Measurements from ENCODE around the gene USP34. TPM values are rescaled to one million over a fixed set of nuclear protein-coding genes. Genes with fewer than 3 reads are reported as not detected.
A peak's percentile ranks its signal among the peaks of the same experiment; 100 is the strongest.

Gene USP34
- total and polyA plus RNA-seq, 2 experiments from 2014 or later: 42.4 to 94.5 TPM

DNA sequence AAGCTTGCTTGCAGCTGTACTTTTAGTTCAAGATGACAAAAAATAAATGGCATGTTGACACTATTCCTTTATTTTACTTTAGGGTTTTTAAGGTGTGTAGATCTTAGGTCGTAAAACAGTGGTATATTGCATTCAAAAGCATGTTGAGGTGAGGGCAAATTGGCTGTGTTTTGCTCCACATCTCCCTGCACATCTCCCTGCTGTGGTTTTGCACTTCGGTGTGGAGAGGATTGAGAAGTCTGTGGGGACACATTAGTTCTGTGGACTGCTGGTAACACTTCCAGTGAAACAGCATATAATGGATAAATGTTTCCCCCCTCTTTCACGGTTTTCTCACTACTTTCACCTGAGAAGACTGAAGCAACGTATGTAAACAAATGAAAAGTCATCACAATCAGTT is 283.8 kb downstream of the USP34 start:
- no peaks in the 10 kb centered on the region for H3K27me3 ChIP-seq
- no peak overlapping the region for H3K4me3 ChIP-seq
- peaks cover 6% of the 10 kb centered on the region for H3K4me1 ChIP-seq (ENCODE audit: low read depth)
- no peaks in the 10 kb centered on the region for H3K9me3 ChIP-seq (ENCODE audit: low read depth)
- TF ChIP-seq, protein P1, sequence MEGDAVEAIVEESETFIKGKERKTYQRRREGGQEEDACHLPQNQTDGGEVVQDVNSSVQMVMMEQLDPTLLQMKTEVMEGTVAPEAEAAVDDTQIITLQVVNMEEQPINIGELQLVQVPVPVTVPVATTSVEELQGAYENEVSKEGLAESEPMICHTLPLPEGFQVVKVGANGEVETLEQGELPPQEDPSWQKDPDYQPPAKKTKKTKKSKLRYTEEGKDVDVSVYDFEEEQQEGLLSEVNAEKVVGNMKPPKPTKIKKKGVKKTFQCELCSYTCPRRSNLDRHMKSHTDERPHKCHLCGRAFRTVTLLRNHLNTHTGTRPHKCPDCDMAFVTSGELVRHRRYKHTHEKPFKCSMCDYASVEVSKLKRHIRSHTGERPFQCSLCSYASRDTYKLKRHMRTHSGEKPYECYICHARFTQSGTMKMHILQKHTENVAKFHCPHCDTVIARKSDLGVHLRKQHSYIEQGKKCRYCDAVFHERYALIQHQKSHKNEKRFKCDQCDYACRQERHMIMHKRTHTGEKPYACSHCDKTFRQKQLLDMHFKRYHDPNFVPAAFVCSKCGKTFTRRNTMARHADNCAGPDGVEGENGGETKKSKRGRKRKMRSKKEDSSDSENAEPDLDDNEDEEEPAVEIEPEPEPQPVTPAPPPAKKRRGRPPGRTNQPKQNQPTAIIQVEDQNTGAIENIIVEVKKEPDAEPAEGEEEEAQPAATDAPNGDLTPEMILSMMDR (IDR thresholded peaks at IDR 0.05; ENCODE audit: low read depth, low read length): no peak
- H3K27ac ChIP-seq: peak overlapping the region; percentile 53
- no peak for DNase-seq (ENCODE audit: low read depth in 1 of 2, low spot score in 1 of 2)
- H3K36me3 ChIP-seq: peaks cover 60% of the 10 kb centered on the region

DNA sequence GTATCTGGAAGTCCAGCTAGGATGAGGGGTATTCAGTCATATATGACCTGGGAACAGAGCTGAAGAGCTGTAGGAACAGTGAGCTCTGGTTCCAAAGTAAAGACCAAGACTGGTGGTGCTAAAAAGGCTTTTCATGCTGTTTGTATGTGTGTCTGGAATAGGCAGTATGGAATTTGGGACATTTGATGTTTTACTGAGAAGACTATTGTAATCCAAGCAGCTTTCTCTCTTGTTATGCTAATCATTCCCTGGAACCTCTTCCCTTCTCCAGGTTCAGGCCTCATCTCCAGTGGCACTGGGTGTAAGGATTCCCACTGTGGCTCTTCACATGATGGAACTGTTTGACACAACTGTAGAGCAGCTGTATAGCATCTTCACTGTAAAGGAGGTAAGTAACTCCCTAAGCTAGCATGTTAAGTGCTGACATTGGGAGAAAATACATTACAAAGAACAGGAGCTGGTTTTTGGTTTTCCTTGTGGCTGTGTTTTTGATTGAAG is 285.6 kb downstream of the USP34 start:
- Histone ChIP-seq H3K4me1 (ENCODE audit: low read depth) (peaks cover 7% of the 10 kb centered on the region), H3K27ac (peak overlapping the region; percentile 15), H3K4me3 (no peak overlapping the region), H3K27me3 (no peaks in the 10 kb centered on the region), H3K9me3 (ENCODE audit: low read depth) (no peaks in the 10 kb centered on the region), H3K36me3 (peaks cover 63% of the 10 kb centered on the region)
- TF ChIP-seq, protein P1 (IDR thresholded peaks at IDR 0.05; ENCODE audit: low read depth, low read length): no peak
- DNase-seq (ENCODE audit: low read depth in 1 of 2, low spot score in 1 of 2): no peak

DNA sequence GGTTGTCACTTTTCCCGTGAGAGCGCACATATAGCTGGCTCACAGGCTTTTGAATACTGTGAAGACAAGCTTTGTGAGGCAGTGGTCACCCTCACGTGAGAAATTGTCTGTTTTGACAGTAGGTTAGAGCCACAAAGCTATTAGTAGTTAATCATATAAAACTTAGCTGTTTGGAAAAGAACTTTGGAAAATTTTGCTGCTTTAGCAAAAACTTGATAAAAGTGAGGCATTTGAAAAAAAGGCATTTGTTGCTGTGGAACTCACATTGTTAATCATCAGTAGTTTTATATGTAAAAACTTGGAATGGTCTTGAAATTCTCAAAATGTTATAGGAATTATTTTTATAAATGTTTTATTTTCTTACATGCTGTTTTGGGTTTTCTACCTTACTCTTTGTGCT is 286.6 kb downstream of the USP34 start:
- H3K9me3 ChIP-seq (ENCODE audit: low read depth): no peaks in the 10 kb centered on the region
- H3K27ac ChIP-seq: no peak overlapping the region
- H3K36me3 ChIP-seq: peaks cover 58% of the 10 kb centered on the region
- no peaks in the 10 kb centered on the region for H3K27me3 ChIP-seq
- H3K4me1 ChIP-seq (ENCODE audit: low read depth): peaks cover 7% of the 10 kb centered on the region
- TF ChIP-seq, protein P1 (IDR thresholded peaks at IDR 0.05; ENCODE audit: low read depth, low read length): no peak
- no peak overlapping the region for H3K4me3 ChIP-seq
- no peak for DNase-seq (ENCODE audit: low read depth in 1 of 2, low spot score in 1 of 2)

DNA sequence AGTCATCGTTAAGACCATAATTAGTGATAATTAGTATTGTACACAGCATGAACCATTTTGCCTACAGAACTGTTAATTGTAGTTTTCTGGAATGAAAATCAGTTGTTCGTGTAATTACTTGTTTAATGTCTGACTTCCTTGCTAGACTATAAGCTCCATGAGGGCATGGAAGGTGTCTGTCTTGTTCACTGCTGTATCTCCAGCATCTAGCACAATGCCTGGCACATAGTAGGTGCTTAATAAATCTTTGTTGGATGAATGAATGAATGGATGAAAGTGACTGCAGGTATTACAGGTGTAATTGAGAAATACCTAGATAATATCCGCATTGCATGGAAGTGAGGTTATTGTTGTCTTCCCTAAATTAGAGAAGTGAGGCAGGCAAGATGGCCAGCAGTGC is 287.1 kb downstream of the USP34 start:
- Histone ChIP-seq H3K27ac (no peak overlapping the region), H3K36me3 (peaks cover 58% of the 10 kb centered on the region), H3K9me3 (ENCODE audit: low read depth) (no peaks in the 10 kb centered on the region), H3K4me3 (no peak overlapping the region), H3K4me1 (ENCODE audit: low read depth) (peaks cover 7% of the 10 kb centered on the region), H3K27me3 (no peaks in the 10 kb centered on the region)
- TF ChIP-seq, protein P1 (IDR thresholded peaks at IDR 0.05; ENCODE audit: low read depth, low read length): no peak
- no peak for DNase-seq (ENCODE audit: low read depth in 1 of 2, low spot score in 1 of 2)

DNA sequence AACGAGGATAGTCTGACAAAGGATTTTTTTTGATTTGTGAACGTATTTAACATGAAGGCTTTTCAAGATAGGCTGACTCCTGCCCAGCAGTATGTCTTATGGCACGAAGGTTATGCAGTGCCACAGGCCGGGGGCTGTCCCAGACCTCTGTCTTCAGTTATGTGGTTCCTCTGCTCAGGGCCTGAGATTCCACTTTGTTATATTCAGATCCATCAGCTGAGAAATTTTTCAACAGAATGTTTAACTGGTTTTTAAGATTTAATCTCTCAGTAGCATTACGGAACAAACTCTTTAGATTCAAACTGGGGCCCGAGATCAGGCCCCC is 288.9 kb downstream of the USP34 start:
- Histone ChIP-seq H3K36me3 (peaks cover 41% of the 10 kb centered on the region), H3K27me3 (no peaks in the 10 kb centered on the region), H3K4me3 (no peak overlapping the region), H3K4me1 (ENCODE audit: low read depth) (peaks cover 11% of the 10 kb centered on the region), H3K27ac (no peak overlapping the region), H3K9me3 (ENCODE audit: low read depth) (no peaks in the 10 kb centered on the region)
- DNase-seq (ENCODE audit: low read depth in 1 of 2, low spot score in 1 of 2): no peak
- TF ChIP-seq, protein P1 (IDR thresholded peaks at IDR 0.05; ENCODE audit: low read depth, low read length): no peak
